ENCODE results near the gene OR9Q2. TPM values are rescaled to one million over a fixed set of nuclear protein-coding genes. Genes with fewer than 3 reads are reported as not detected.

Gene OR9Q2
- total and polyA plus RNA-seq, 2 donors from 2014 or later = not detected

- intact Hi-C loops (cut with DNase I) = no loop called here
- no peak overlapping the region for H3K4me3 ChIP-seq (ENCODE audit: low read length in 3 of 3)
- H3K9me3 ChIP-seq (ENCODE audit: control insufficient read depth in 2 of 3, insufficient read depth in 1 of 3, low read length in 3 of 3) = no peaks in the 10 kb centered on the region
- no peak overlapping the region for H3K9ac ChIP-seq (ENCODE audit: low read length in 3 of 3)
- H3K4me1 ChIP-seq (ENCODE audit: control insufficient read depth in 2 of 3, insufficient read depth in 2 of 3, low read depth in 1 of 3, low read length in 3 of 3) = peaks cover 0 to 8% (median 0%) of the 10 kb centered on the region in 3 donors
- H3K27ac ChIP-seq (ENCODE audit: low read depth in 2 of 2, low read length in 2 of 2) = no peak overlapping the region
- FAIRE-seq = no peak
- no peaks in the 10 kb centered on the region for H3K27me3 ChIP-seq (ENCODE audit: control insufficient read depth, insufficient read depth, low read length)
- H3K36me3 ChIP-seq (ENCODE audit: control insufficient read depth in 2 of 3, insufficient read depth in 3 of 3, low read length in 3 of 3) = no peaks in the 10 kb centered on the region
- no peak for DNase-seq
- no peak for TF ChIP-seq CTCF (IDR thresholded peaks at IDR 0.05; ENCODE audit: borderline replicate concordance, extremely low read depth, insufficient read depth)
Observed at GRCh38 chr11:58164389-58164788, 24.5 kb upstream of the OR9Q2 start.

- H3K36me3 ChIP-seq (ENCODE audit: control insufficient read depth in 2 of 3, insufficient read depth in 3 of 3, low read length in 3 of 3) = no peaks in the 10 kb centered on the region
- TF ChIP-seq CTCF (IDR thresholded peaks at IDR 0.05; ENCODE audit: borderline replicate concordance, extremely low read depth, insufficient read depth) = no peak
- intact Hi-C loops (cut with DNase I) = no loop called here
- no peaks in the 10 kb centered on the region for H3K9me3 ChIP-seq (ENCODE audit: control insufficient read depth in 2 of 3, insufficient read depth in 1 of 3, low read length in 3 of 3)
- no peak for FAIRE-seq
- no peak overlapping the region for H3K9ac ChIP-seq (ENCODE audit: low read length in 3 of 3)
- no peak overlapping the region for H3K4me3 ChIP-seq (ENCODE audit: low read length in 3 of 3)
- H3K27ac ChIP-seq (ENCODE audit: low read depth in 2 of 2, low read length in 2 of 2) = no peak overlapping the region
- H3K4me1 ChIP-seq (ENCODE audit: control insufficient read depth in 2 of 3, insufficient read depth in 2 of 3, low read depth in 1 of 3, low read length in 3 of 3) = peaks cover 0 to 8% (median 0%) of the 10 kb centered on the region in 3 donors
- no peaks in the 10 kb centered on the region for H3K27me3 ChIP-seq (ENCODE audit: control insufficient read depth, insufficient read depth, low read length)
- DNase-seq = no peak
Observed at GRCh38 chr11:58164990-58165389, 23.9 kb upstream of the OR9Q2 start.

- Histone ChIP-seq H3K9me3 (ENCODE audit: control insufficient read depth in 2 of 3, insufficient read depth in 1 of 3, low read length in 3 of 3) (no peaks in the 10 kb centered on the region), H3K27ac (ENCODE audit: low read depth in 2 of 2, low read length in 2 of 2) (no peak overlapping the region), H3K36me3 (ENCODE audit: control insufficient read depth in 2 of 3, insufficient read depth in 3 of 3, low read length in 3 of 3) (no peaks in the 10 kb centered on the region), H3K27me3 (ENCODE audit: control insufficient read depth, insufficient read depth, low read length) (no peaks in the 10 kb centered on the region), H3K4me3 (ENCODE audit: low read length in 3 of 3) (no peak overlapping the region), H3K9ac (ENCODE audit: low read length in 3 of 3) (no peak overlapping the region), H3K4me1 (ENCODE audit: control insufficient read depth in 2 of 3, insufficient read depth in 2 of 3, low read depth in 1 of 3, low read length in 3 of 3) (peaks cover 0 to 8% (median 0%) of the 10 kb centered on the region in 3 donors)
- intact Hi-C loops (cut with DNase I) = no loop called here
- no peak for DNase-seq
- no peak for FAIRE-seq
- no peak for TF ChIP-seq CTCF (IDR thresholded peaks at IDR 0.05; ENCODE audit: borderline replicate concordance, extremely low read depth, insufficient read depth)
Observed at GRCh38 chr11:58165504-58166106, 23.3 kb upstream of the OR9Q2 start.

Data from kidney (tissue), 14 donors.